Osteoblast (primary cell): ENCODE data around the gene PLXNA2. TPM values are rescaled to one million over a fixed set of nuclear protein-coding genes. Genes with fewer than 3 reads are reported as not detected.

Source experiments
- DNase-seq: peaks from one replicate; pipeline ENCODE4 v3.0.0; 2011; ENCODE audit warnings: low spot score, mixed read lengths; ENCODE audit not compliant: insufficient read length; ENCODE audit errors: missing footprints
- H2AFZ ChIP-seq: 2 replicates; pipeline ENCODE4 v1.6.0; 2011; ENCODE audit warnings: mild to moderate bottlenecking, low read length
- H3K27ac ChIP-seq: 2 replicates; pipeline ENCODE4 v1.5.1; 2011; ENCODE audit warnings: mild to moderate bottlenecking, low read depth, low read length, moderate library complexity
- H3K27me3 ChIP-seq: 2 replicates; pipeline ENCODE4 v1.6.0; 2012; ENCODE audit warnings: mild to moderate bottlenecking, control low read depth, inconsistent platforms, low read length, moderate library complexity; ENCODE audit not compliant: insufficient read depth
- H3K36me3 ChIP-seq: 2 replicates; pipeline ENCODE4 v1.5.1; 2011; ENCODE audit warnings: mild to moderate bottlenecking, low read length, control low read depth, moderate library complexity; ENCODE audit not compliant: insufficient read depth
- H3K4me1 ChIP-seq: 2 replicates; pipeline ENCODE4 v1.5.1; 2011; ENCODE audit warnings: mild to moderate bottlenecking, low read length, control low read depth, moderate library complexity; ENCODE audit not compliant: insufficient read depth
- H3K4me2 ChIP-seq: 2 replicates; pipeline ENCODE4 v1.6.0; 2011; ENCODE audit warnings: mild to moderate bottlenecking, low read length; ENCODE audit not compliant: insufficient read depth
- H3K4me3 ChIP-seq: fragments of 200-600 bp; sonication (generic); 3 replicates; pipeline ENCODE4 v1.5.1; 2012; ENCODE audit warnings: mild to moderate bottlenecking, low read length, inconsistent platforms; ENCODE audit not compliant: insufficient read depth
- H3K79me2 ChIP-seq: 2 replicates; pipeline ENCODE4 v1.6.0; 2012; ENCODE audit warnings: mild to moderate bottlenecking, low read length, control low read depth, inconsistent platforms; ENCODE audit not compliant: insufficient read depth
- H3K9me3 ChIP-seq: 2 replicates; pipeline ENCODE4 v1.5.1; 2011; ENCODE audit warnings: low read depth, low read length, control low read depth
- H4K20me1 ChIP-seq: 2 replicates; pipeline ENCODE4 v1.6.0; 2012; ENCODE audit warnings: mild to moderate bottlenecking, low read length, control low read depth; ENCODE audit not compliant: insufficient read depth
- total RNA-seq: library from RNA; depleted of rRNA; stranded (reverse); fragments of >200 nt; gene quantifications from 2 replicates; pipeline ENCODE4 v1.2.3, GENCODE V29; 2012
- TF ChIP-seq, protein P1 (sequence below): IDR thresholded peaks from 2 replicates; pipeline ENCODE4 v1.5.1; 2011; ENCODE audit warnings: mild to moderate bottlenecking, low read depth, low read length, moderate library complexity; ENCODE audit errors: extremely low read depth

Gene PLXNA2
- total RNA-seq, 1 donor = 3.3 TPM

- Histone ChIP-seq H4K20me1 (no peaks in the 10 kb centered on the region), H3K9me3 (no peaks in the 10 kb centered on the region), H2AFZ (no peak overlapping the region), H3K79me2 (no peaks in the 10 kb centered on the region), H3K27ac (no peak overlapping the region), H3K36me3 (no peaks in the 10 kb centered on the region), H3K4me3 (no peak overlapping the region), H3K4me1 (peaks cover 46% of the 10 kb centered on the region), H3K4me2 (no peak overlapping the region), H3K27me3 (no peaks in the 10 kb centered on the region)
- TF ChIP-seq, protein P1, sequence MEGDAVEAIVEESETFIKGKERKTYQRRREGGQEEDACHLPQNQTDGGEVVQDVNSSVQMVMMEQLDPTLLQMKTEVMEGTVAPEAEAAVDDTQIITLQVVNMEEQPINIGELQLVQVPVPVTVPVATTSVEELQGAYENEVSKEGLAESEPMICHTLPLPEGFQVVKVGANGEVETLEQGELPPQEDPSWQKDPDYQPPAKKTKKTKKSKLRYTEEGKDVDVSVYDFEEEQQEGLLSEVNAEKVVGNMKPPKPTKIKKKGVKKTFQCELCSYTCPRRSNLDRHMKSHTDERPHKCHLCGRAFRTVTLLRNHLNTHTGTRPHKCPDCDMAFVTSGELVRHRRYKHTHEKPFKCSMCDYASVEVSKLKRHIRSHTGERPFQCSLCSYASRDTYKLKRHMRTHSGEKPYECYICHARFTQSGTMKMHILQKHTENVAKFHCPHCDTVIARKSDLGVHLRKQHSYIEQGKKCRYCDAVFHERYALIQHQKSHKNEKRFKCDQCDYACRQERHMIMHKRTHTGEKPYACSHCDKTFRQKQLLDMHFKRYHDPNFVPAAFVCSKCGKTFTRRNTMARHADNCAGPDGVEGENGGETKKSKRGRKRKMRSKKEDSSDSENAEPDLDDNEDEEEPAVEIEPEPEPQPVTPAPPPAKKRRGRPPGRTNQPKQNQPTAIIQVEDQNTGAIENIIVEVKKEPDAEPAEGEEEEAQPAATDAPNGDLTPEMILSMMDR = no peak
- no peak for DNase-seq
Observed at GRCh38 chr1:208206092-208206698, 38.0 kb downstream of the PLXNA2 start.

DNA sequence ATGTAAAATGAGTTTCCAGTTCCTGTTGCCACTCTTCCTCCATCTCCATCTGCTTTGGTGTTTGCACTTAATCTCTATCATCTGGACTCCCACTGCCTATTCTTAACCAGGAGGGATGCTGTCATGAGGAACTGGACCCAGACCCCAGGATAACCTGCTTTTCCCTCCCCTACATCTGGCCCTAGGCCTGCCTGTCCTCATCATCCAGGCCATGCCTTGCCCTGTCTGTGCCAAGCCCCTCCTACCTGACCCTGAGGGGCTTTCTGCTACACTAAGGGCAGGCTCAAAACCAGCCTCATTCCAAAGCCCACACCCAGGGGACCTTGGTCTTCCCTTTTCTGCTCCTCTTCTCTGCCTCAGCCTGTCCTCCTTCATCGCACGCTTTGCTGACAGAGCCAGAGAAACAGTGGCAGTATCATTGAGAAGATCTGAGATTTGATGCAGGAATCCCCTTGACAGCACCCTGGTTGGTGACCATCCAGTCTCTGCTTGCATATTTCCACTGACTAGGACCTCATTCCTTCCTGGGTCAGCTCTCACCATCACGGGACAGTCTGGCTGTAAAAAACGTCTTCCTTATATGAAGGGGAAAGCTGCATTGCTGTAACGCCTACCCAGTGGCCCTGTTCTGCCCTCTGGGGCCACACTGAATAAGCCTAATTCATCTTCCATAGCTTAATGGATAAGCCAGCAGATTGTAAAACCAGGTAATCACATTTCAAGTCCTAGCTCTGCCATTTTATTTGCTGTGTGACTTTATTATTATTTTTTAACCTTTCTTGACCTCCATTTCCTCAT is 38.8 kb downstream of the PLXNA2 start:
- H3K27ac ChIP-seq = no peak overlapping the region
- peaks cover 50% of the 10 kb centered on the region for H3K4me1 ChIP-seq

GRCh38 chr1:208204779-208205178 is 39.4 kb downstream of the PLXNA2 start:
- H3K4me1 ChIP-seq = peaks cover 50% of the 10 kb centered on the region
- H4K20me1 ChIP-seq = no peaks in the 10 kb centered on the region
- no peak overlapping the region for H2AFZ ChIP-seq
- no peak overlapping the region for H3K4me2 ChIP-seq
- no peaks in the 10 kb centered on the region for H3K36me3 ChIP-seq
- no peak overlapping the region for H3K4me3 ChIP-seq
- no peaks in the 10 kb centered on the region for H3K27me3 ChIP-seq
- no peaks in the 10 kb centered on the region for H3K9me3 ChIP-seq
- no peaks in the 10 kb centered on the region for H3K79me2 ChIP-seq
- TF ChIP-seq, protein P1 = no peak
- H3K27ac ChIP-seq = no peak overlapping the region
- no peak for DNase-seq

More for the DNA sequence above, 38.8 kb downstream of the PLXNA2 start:
- no peak overlapping the region for H3K4me2 ChIP-seq
- no peaks in the 10 kb centered on the region for H3K79me2 ChIP-seq
- H3K4me3 ChIP-seq = no peak overlapping the region
- H3K9me3 ChIP-seq = no peaks in the 10 kb centered on the region
- H4K20me1 ChIP-seq = no peaks in the 10 kb centered on the region
- DNase-seq = no peak
- no peaks in the 10 kb centered on the region for H3K36me3 ChIP-seq
- H3K27me3 ChIP-seq = no peaks in the 10 kb centered on the region
- TF ChIP-seq, protein P1 = no peak
- H2AFZ ChIP-seq = no peak overlapping the region
